Activated CD4-positive, alpha-beta T cell treated with anti-CD3 and anti-CD28 coated beads, Interleukin-2, amount 10 ng/mL, durations not matched to agents 7 days and 5 days (primary cell): Measurements from ENCODE around the gene ASIC3. TPM values are rescaled to one million over a fixed set of nuclear protein-coding genes. Genes with fewer than 3 reads are reported as not detected.

Experiments used
- CTCF ChIA-PET: fragments of 350-600 bp; sonication (Branson Sonifier 250); formaldehyde crosslinking; loops from one replicate; lab custom pipeline; 2021; ENCODE audit warnings: antibody characterized with exemption; lab: Charles Lee
- POLR2A ChIA-PET: fragments of 350-600 bp; sonication (Branson Sonifier 250); formaldehyde crosslinking; loops from one replicate; lab custom pipeline; 2021; ENCODE audit warnings: antibody characterized with exemption; lab: Charles Lee
- DNase-seq: peaks from one replicate; pipeline ENCODE4 v3.0.0-alpha.2; 2020
- H3K27ac Mint-ChIP-seq: one replicate; pipeline ENCODE4 v1.8.0; 2021; ENCODE audit warnings: mild to moderate bottlenecking, moderate library complexity, mixed read lengths
- H3K27me3 Mint-ChIP-seq: one replicate; pipeline ENCODE4 v1.8.0; 2021; ENCODE audit warnings: mixed read lengths
- H3K36me3 Mint-ChIP-seq: one replicate; pipeline ENCODE4 v1.8.0; 2021; ENCODE audit warnings: low read depth, mixed read lengths
- H3K4me1 Mint-ChIP-seq: one replicate; pipeline ENCODE4 v1.8.0; 2021; ENCODE audit warnings: mixed read lengths
- H3K4me3 Mint-ChIP-seq: one replicate; pipeline ENCODE4 v1.8.0; 2021; ENCODE audit warnings: mild to moderate bottlenecking, moderate library complexity, mixed read lengths
- H3K9me3 Mint-ChIP-seq: one replicate; pipeline ENCODE4 v1.8.0; 2021; ENCODE audit warnings: mixed read lengths
- total RNA-seq, 2 experiments: library from RNA; stranded (reverse); gene quantifications; one replicate each; pipeline ENCODE4 v1.2.3, GENCODE V29; 2021

Gene ASIC3
- total RNA-seq = 1 to 10 TPM; 6.0 to 8.3 TPM

- H3K27me3 Mint-ChIP-seq = peaks cover 8% of the 10 kb centered on the region
- CTCF ChIA-PET = interaction anchor here (0.7 to 1.3 kb wide), 2 partner anchors 30 to 90 kb away, joined by 3 to 5 read pairs; no protein-coding TSS in a partner anchor
- DNase-seq = no peak
- no peaks in the 10 kb centered on the region for H3K9me3 Mint-ChIP-seq
- H3K27ac Mint-ChIP-seq = no peak within 1 kb of the TSS
- POLR2A ChIA-PET = no interaction called here
- no peak within 1 kb of the TSS for H3K4me3 Mint-ChIP-seq
- peaks cover 7% of the 10 kb centered on the region for H3K36me3 Mint-ChIP-seq
- H3K4me1 Mint-ChIP-seq = peaks cover 13% of the 10 kb centered on the region
Measured at GRCh38 chr7:151047976-151048815, at the start of gene ASIC3. ASIC3 (plus strand) TSS chr7:151048531; CDS start chr7:151048886, 355 bp downstream.

- Mint-ChIP-seq H3K4me1 (peaks cover 41% of the 10 kb centered on the region), H3K27me3 (no peaks in the 10 kb centered on the region), H3K36me3 (peaks cover 10% of the 10 kb centered on the region), H3K4me3 (no peak overlapping the region), H3K27ac (no peak overlapping the region), H3K9me3 (no peaks in the 10 kb centered on the region)
- DNase-seq = no peak
- POLR2A ChIA-PET = no interaction called here
- CTCF ChIA-PET = interaction anchor here (0.7 to 3.6 kb wide), 3 partner anchors 11 to 20 kb away, joined by 3 to 28 read pairs (median 3); no protein-coding TSS in a partner anchor
Measured at GRCh38 chr7:150999001-150999400, 49.3 kb upstream of the ASIC3 start.

- no peaks in the 10 kb centered on the region for H3K27me3 Mint-ChIP-seq
- peaks cover 36% of the 10 kb centered on the region for H3K4me1 Mint-ChIP-seq
- no peak overlapping the region for H3K4me3 Mint-ChIP-seq
- ChIA-PET POLR2A (no interaction called here), CTCF (interaction anchor here (1.0 to 3.6 kb wide), 2 partner anchors 10 to 29 kb away, joined by 3 to 28 read pairs; partner anchors contain the start of gene ABCB8)
- H3K9me3 Mint-ChIP-seq = no peaks in the 10 kb centered on the region
- no peak overlapping the region for H3K27ac Mint-ChIP-seq
- peaks cover 10% of the 10 kb centered on the region for H3K36me3 Mint-ChIP-seq
- DNase-seq = no peak
Measured at GRCh38 chr7:150999497-151000230, 48.7 kb upstream of the ASIC3 start.

GRCh38 chr7:151000897-151001495 is 47.3 kb upstream of the ASIC3 start:
- DNase-seq = no peak
- ChIA-PET CTCF (interaction anchor here (1.0 kb wide), 1 partner anchor 27 kb away, joined by 3 read pairs; the partner anchor contains the start of gene ABCB8), POLR2A (no interaction called here)
- Mint-ChIP-seq H3K27me3 (no peaks in the 10 kb centered on the region), H3K9me3 (no peaks in the 10 kb centered on the region), H3K4me1 (peaks cover 32% of the 10 kb centered on the region), H3K4me3 (no peak overlapping the region), H3K27ac (no peak overlapping the region), H3K36me3 (peaks cover 10% of the 10 kb centered on the region)

GRCh38 chr7:151001546-151001945 is 46.8 kb upstream of the ASIC3 start:
- DNase-seq = no peak
- peaks cover 10% of the 10 kb centered on the region for H3K36me3 Mint-ChIP-seq
- H3K27me3 Mint-ChIP-seq = no peaks in the 10 kb centered on the region
- POLR2A ChIA-PET = no interaction called here
- H3K27ac Mint-ChIP-seq = no peak overlapping the region
- CTCF ChIA-PET = interaction anchor here (0.6 to 0.7 kb wide), 2 partner anchors 10 to 235 kb away, joined by 3 read pairs; no protein-coding TSS in a partner anchor
- peaks cover 32% of the 10 kb centered on the region for H3K4me1 Mint-ChIP-seq
- H3K4me3 Mint-ChIP-seq = no peak overlapping the region
- no peaks in the 10 kb centered on the region for H3K9me3 Mint-ChIP-seq

- H3K27ac Mint-ChIP-seq = peak overlapping the region; percentile 19
- H3K36me3 Mint-ChIP-seq = peaks cover 7% of the 10 kb centered on the region
- no peak for DNase-seq
- peaks cover 31% of the 10 kb centered on the region for H3K4me1 Mint-ChIP-seq
- ChIA-PET POLR2A (no interaction called here), CTCF (interaction anchor here (3.3 kb wide), 1 partner anchor 9 kb away, joined by 10 read pairs; no protein-coding TSS in a partner anchor)
- H3K4me3 Mint-ChIP-seq = no peak overlapping the region
- no peaks in the 10 kb centered on the region for H3K9me3 Mint-ChIP-seq
- no peaks in the 10 kb centered on the region for H3K27me3 Mint-ChIP-seq
Measured at GRCh38 chr7:151003572-151003971, 44.8 kb upstream of the ASIC3 start.

DNA sequence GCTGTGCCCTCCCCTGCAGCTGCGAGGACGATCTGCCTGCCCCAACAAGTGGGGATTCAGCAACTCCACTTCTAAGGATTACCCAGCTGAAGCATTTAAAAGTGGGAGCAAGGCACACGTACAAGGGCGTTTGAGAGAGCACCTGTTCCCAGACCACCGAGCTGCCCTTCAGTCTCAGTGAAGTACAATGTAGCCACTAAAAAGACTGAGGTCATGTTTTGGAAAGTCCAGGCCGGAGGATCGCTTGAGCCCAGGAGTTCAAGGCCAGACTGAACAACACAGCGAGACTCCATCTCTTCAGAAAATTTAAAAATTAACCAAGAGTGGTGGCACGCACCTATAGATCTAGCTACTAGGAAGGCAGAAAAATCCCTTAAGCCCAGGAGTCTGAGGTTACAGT is 42.8 kb upstream of the ASIC3 start:
- Mint-ChIP-seq H3K4me1 (peaks cover 36% of the 10 kb centered on the region), H3K9me3 (no peaks in the 10 kb centered on the region), H3K27me3 (no peaks in the 10 kb centered on the region), H3K4me3 (no peak overlapping the region), H3K36me3 (peaks cover 6% of the 10 kb centered on the region), H3K27ac (peak overlapping the region; percentile 41)
- DNase-seq = no peak
- ChIA-PET POLR2A (no interaction called here), CTCF (interaction anchor here (1.6 to 3.3 kb wide), 2 partner anchors 8 to 11 kb away, joined by 4 to 10 read pairs; no protein-coding TSS in a partner anchor)

- ChIA-PET POLR2A (no interaction called here), CTCF (interaction anchor here (0.5 to 6.3 kb wide), 7 partner anchors 9 to 1135 kb away, joined by 3 to 79 read pairs (median 4); partner anchors contain the start of gene ATG9B)
- Mint-ChIP-seq H3K4me1 (peaks cover 46% of the 10 kb centered on the region), H3K4me3 (no peak overlapping the region), H3K27me3 (no peaks in the 10 kb centered on the region), H3K27ac (peak overlapping the region; percentile 81), H3K9me3 (no peaks in the 10 kb centered on the region), H3K36me3 (peaks cover 8% of the 10 kb centered on the region)
- no peak for DNase-seq
Measured at GRCh38 chr7:151006590-151007300, 41.6 kb upstream of the ASIC3 start.

GRCh38 chr7:151007469-151007898 is 40.8 kb upstream of the ASIC3 start:
- Mint-ChIP-seq H3K27me3 (no peaks in the 10 kb centered on the region), H3K36me3 (peaks cover 14% of the 10 kb centered on the region), H3K9me3 (no peaks in the 10 kb centered on the region), H3K27ac (peak overlapping the region; percentile 93), H3K4me1 (peaks cover 54% of the 10 kb centered on the region), H3K4me3 (peak overlapping the region; percentile 74)
- ChIA-PET CTCF (interaction anchor here (0.6 to 6.3 kb wide), 12 partner anchors 10 to 678 kb away, joined by 3 to 79 read pairs (median 4); partner anchors contain the start of gene ATG9B), POLR2A (no interaction called here)
- no peak for DNase-seq

GRCh38 chr7:151008143-151008510 is 40.2 kb upstream of the ASIC3 start:
- Mint-ChIP-seq H3K27me3 (no peaks in the 10 kb centered on the region), H3K4me3 (peak overlapping the region; percentile 74), H3K4me1 (peaks cover 60% of the 10 kb centered on the region), H3K36me3 (peaks cover 17% of the 10 kb centered on the region), H3K27ac (peak overlapping the region; percentile 93), H3K9me3 (no peaks in the 10 kb centered on the region)
- ChIA-PET POLR2A (interaction anchor here (1.2 kb wide), 1 partner anchor 20 kb away, joined by 3 read pairs; the partner anchor contains the start of gene ABCB8), CTCF (interaction anchor here (0.6 to 6.3 kb wide), 14 partner anchors 11 to 678 kb away, joined by 3 to 79 read pairs (median 4); partner anchors contain the start of genes ABCB8 and ATG9B)
- peak; percentile 60 for DNase-seq

- peak; percentile 70 for DNase-seq
- POLR2A ChIA-PET = interaction anchor here (1.2 kb wide), 1 partner anchor 19 kb away, joined by 3 read pairs; the partner anchor contains the start of gene ABCB8
- Mint-ChIP-seq H3K9me3 (no peaks in the 10 kb centered on the region), H3K36me3 (peaks cover 17% of the 10 kb centered on the region), H3K27me3 (no peaks in the 10 kb centered on the region), H3K4me1 (peaks cover 64% of the 10 kb centered on the region), H3K4me3 (peak overlapping the region; percentile 74), H3K27ac (peak overlapping the region; percentile 93)
- CTCF ChIA-PET = interaction anchor here (0.6 to 6.3 kb wide), 21 partner anchors 11 to 222 kb away, joined by 3 to 79 read pairs (median 4); partner anchors contain the start of genes ABCB8, ATG9B and FASTK
Measured at GRCh38 chr7:151008511-151009323, 39.6 kb upstream of the ASIC3 start.
